ENCODE data around the gene SETD3.

DNA sequence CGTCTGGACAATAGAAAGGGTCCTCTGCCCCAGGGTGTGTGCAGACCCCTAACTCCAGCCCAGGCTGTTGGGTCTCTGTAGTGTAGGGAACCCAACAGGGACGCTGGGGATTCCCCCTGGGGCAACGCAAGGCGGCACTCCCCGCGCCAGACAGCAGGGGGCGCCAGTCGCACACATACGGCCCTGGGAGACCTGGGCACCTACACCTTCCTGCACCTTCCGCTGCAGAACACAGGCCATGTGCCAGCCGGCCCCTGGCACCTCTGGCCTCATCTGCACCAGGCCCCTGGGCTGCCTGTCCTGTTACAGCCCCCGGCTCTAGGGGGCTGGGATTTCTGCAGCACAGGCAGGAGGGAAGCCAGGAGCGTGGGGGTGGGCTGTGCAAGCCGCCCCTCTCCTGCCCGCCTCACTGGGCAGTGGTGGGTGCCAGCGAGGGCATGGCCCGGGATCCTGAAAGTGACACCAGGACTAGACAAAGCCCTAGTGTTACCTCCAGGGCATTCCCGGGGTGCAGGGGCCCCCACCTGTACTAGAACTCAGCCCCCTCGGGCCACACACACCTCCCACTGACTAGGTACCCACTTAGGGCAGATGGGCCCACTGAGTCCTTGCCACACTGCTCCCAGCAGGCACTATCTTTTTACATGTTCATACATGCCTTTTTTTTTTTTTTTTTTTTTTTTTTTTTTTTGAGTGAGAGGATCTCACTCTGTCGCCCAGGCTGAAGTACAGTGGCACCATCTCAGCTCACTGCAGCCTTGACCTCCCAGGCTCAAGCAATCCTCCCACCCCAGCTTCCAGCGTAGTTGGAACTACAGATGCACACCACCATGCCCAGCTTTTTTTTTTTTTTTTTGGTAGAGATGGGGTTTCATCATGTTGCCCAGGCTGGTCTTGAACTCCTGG lies 38.0 kb upstream of the SETD3 start:
- TF ChIP-seq, protein P1, sequence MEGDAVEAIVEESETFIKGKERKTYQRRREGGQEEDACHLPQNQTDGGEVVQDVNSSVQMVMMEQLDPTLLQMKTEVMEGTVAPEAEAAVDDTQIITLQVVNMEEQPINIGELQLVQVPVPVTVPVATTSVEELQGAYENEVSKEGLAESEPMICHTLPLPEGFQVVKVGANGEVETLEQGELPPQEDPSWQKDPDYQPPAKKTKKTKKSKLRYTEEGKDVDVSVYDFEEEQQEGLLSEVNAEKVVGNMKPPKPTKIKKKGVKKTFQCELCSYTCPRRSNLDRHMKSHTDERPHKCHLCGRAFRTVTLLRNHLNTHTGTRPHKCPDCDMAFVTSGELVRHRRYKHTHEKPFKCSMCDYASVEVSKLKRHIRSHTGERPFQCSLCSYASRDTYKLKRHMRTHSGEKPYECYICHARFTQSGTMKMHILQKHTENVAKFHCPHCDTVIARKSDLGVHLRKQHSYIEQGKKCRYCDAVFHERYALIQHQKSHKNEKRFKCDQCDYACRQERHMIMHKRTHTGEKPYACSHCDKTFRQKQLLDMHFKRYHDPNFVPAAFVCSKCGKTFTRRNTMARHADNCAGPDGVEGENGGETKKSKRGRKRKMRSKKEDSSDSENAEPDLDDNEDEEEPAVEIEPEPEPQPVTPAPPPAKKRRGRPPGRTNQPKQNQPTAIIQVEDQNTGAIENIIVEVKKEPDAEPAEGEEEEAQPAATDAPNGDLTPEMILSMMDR (optimal IDR thresholded peaks at IDR 0.05 in 1 of 3, IDR thresholded peaks at IDR 0.05 in 1 of 3, conservative IDR thresholded peaks at IDR 0.05 in 1 of 3; ENCODE audit: extremely low read depth in 1 of 3, insufficient read depth in 2 of 3, low read length in 3 of 3), result peak; percentile 86 to 99 (median 98)
- TF ChIP-seq EZH2 (IDR thresholded peaks at IDR 0.05; ENCODE audit: low read length), result no peak

All from keratinocyte (primary cell).